Measurements from ENCODE around the gene CD36. TPM values are rescaled to one million over a fixed set of nuclear protein-coding genes. Genes with fewer than 3 reads are reported as not detected.

Gene CD36
- 100 to 1,000 TPM in 1 of 4 donors, 10 to 100 TPM in 1, 1 to 10 TPM in 2; 5.4 to 186 (median 12.1) TPM for total RNA-seq

DNA sequence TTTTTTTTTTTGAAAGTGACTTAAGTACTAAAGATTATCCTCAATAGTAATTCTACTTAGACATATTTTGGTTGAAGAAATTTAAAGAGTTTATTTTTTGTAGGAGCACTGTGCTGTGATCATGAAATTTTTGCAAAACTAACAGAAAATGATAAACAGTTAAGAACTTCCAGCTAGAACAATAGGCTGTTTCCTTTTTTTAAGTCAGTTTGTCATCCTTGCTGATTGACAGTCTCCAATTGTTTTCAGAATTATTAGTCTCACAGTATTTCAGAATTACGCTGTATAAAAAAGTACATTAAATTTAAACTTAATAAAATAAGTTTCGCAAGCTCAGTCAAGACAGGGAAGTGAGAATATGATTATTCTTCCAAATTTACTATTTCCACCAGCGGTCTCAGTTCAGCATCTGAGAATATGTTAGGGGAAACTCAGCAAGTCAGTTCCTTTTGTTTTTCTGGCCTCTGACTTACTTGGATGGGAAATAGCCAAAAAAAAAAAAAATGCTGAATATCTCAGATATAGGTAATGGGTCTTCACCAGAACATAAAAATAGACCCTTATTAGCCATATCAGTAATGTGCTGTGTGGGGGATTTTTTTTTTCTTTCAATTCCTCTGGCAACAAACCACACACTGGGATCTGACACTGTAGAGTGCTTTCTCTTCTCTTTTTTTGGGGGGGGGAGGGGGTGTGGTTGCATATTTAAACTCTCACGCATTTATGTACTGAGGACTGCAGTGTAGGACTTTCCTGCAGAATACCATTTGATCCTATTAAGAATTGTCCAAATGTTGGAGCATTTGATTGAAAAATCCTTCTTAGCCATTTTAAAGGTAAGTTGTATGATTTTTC, at the start of gene CD36:
Gene CD36 (plus strand): TSS at position 732 of the 855 bp plus-strand sequence. CDS start 8,099 bp downstream, outside the sequence.
- no peak within 1 kb of the TSS for H3K27ac ChIP-seq
- H3K27me3 ChIP-seq, result no peaks in the 10 kb centered on the region
- no peak within 1 kb of the TSS for H3K4me3 ChIP-seq
- no peaks in the 10 kb centered on the region for H3K4me1 ChIP-seq
- no peak for DNase-seq
- TF ChIP-seq, protein P1, sequence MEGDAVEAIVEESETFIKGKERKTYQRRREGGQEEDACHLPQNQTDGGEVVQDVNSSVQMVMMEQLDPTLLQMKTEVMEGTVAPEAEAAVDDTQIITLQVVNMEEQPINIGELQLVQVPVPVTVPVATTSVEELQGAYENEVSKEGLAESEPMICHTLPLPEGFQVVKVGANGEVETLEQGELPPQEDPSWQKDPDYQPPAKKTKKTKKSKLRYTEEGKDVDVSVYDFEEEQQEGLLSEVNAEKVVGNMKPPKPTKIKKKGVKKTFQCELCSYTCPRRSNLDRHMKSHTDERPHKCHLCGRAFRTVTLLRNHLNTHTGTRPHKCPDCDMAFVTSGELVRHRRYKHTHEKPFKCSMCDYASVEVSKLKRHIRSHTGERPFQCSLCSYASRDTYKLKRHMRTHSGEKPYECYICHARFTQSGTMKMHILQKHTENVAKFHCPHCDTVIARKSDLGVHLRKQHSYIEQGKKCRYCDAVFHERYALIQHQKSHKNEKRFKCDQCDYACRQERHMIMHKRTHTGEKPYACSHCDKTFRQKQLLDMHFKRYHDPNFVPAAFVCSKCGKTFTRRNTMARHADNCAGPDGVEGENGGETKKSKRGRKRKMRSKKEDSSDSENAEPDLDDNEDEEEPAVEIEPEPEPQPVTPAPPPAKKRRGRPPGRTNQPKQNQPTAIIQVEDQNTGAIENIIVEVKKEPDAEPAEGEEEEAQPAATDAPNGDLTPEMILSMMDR (IDR thresholded peaks at IDR 0.05), result no peak
- no peak for TF ChIP-seq POLR2A (IDR thresholded peaks at IDR 0.05)
- H3K36me3 ChIP-seq, result no peaks in the 10 kb centered on the region
- intact Hi-C loops (cut with DNase I; ENCODE audit: low total_unique reads), result no loop called here
- no peaks in the 10 kb centered on the region for H3K9me3 ChIP-seq

DNA sequence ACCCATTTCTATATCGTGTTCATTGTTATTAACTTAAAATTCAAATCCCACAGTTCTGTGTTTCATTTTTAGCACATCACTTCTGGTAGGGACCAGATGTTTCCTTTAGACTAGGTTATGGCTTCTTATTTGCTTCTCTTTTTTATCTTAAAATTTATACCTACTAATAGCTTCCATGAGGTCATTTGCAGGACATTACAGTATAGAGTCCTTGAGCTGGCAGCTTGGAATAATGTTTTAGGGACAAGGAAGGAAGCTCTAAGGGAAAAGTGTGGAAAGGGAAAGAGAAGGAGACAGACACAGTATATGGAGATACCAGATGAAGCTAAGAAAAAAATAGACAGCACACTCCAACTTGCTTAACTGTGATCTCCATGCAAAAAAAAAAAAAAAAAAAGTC, 48.8 kb upstream of the CD36 start:
- no peak for DNase-seq
- TF ChIP-seq POLR2A (IDR thresholded peaks at IDR 0.05), result no peak
- TF ChIP-seq, protein P1 (IDR thresholded peaks at IDR 0.05), result no peak
- Histone ChIP-seq H3K27ac (no peak overlapping the region), H3K9me3 (no peaks in the 10 kb centered on the region), H3K4me1 (no peaks in the 10 kb centered on the region), H3K36me3 (no peaks in the 10 kb centered on the region), H3K27me3 (no peaks in the 10 kb centered on the region), H3K4me3 (no peak overlapping the region)
- intact Hi-C loops (cut with DNase I; ENCODE audit: low total_unique reads), result no loop called here

DNA sequence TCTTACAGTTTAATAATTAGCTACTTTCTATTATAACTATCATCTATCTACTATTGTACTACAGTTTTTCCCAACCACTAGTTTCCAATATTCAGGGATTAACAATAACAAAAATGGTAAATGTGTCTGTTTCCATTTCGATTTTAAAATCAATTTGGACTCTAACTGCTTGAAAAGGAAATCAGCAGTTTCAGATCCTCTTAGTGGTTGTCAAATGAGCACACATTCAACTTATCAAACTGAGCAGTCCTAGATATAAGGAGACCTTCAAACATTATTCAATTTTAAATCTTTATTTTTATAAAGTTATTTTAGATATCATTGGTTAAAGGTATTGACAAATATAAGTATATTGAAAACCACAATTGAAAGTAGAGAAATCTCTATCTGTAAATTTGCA, 46.8 kb upstream of the CD36 start:
- intact Hi-C loops (cut with DNase I; ENCODE audit: low total_unique reads), result no loop called here
- H3K27ac ChIP-seq, result no peak overlapping the region
- DNase-seq, result no peak
- H3K9me3 ChIP-seq, result no peaks in the 10 kb centered on the region
- no peaks in the 10 kb centered on the region for H3K4me1 ChIP-seq
- H3K27me3 ChIP-seq, result no peaks in the 10 kb centered on the region
- H3K4me3 ChIP-seq, result no peak overlapping the region
- H3K36me3 ChIP-seq, result no peaks in the 10 kb centered on the region
- TF ChIP-seq POLR2A (IDR thresholded peaks at IDR 0.05), result no peak
- TF ChIP-seq, protein P1 (IDR thresholded peaks at IDR 0.05), result no peak

DNA sequence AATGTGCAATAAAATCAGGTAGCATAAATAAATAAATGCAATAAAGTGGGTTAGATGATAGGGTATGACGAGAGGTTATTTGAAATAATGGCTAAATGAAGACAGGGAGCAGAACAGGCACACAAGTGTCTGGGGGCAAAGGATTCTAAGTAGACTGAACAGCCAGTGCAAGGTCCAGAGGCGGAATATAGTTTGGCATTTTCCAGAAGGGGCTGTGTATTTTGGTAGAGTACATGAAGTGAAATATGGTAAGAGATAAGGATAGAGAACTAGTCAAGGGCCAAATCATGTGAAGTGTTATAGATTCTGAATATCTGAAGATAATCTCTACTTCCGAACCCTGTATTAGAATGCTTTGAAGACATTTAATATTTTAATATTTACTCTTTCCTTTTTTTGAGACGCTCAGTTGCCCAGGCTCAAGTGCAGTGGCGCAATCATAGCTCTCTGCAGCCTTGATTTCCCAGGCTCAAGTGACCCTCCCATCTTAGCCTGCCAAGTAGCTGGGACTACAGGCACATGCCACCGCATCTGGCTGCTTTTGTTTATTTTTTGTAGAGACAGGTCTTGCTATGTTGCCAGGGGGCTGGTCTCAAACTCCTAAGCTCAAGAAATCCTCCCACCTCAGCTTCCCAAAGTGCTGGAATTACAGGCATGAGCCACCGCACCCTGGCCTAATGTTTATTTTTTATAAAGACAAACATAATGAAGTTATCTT, 44.4 kb upstream of the CD36 start:
- no peaks in the 10 kb centered on the region for H3K4me1 ChIP-seq
- no peaks in the 10 kb centered on the region for H3K9me3 ChIP-seq
- H3K27me3 ChIP-seq, result no peaks in the 10 kb centered on the region
- no peak overlapping the region for H3K27ac ChIP-seq
- intact Hi-C loops (cut with DNase I; ENCODE audit: low total_unique reads), result no loop called here
- TF ChIP-seq, protein P1 (IDR thresholded peaks at IDR 0.05), result no peak
- no peak for TF ChIP-seq POLR2A (IDR thresholded peaks at IDR 0.05)
- no peak for DNase-seq
- H3K4me3 ChIP-seq, result no peak overlapping the region
- no peaks in the 10 kb centered on the region for H3K36me3 ChIP-seq

All from uterus (tissue), 4 donors.